HG03066 (cell line): ENCODE data around the gene GOLGA6C.
"Not testable (repeated sequence)": the region's sequence is repeated elsewhere in the genome, so short reads cannot be mapped to it uniquely, and the experiment has no call there.

Experiments used
- ATAC-seq: cut with Tn5 transposase; IDR thresholded peaks from one replicate; pipeline ENCODE4 v1.9.1; 2021; ENCODE audit warnings: low read depth; ENCODE audit not compliant: unreplicated experiment

Gene GOLGA6C

GRCh38 chr15:75312548-75312947 lies 54.4 kb downstream of the GOLGA6C start:
- not testable (repeated sequence) for ATAC-seq

- no peak for ATAC-seq
Measured at GRCh38 chr15:75313116-75313845, 55.1 kb downstream of the GOLGA6C start.

- ATAC-seq: no peak
Measured at GRCh38 chr15:75314552-75315290, 56.6 kb downstream of the GOLGA6C start.

- ATAC-seq: not testable (repeated sequence)
Measured at GRCh38 chr15:75319231-75319897, 61.2 kb downstream of the GOLGA6C start.
